Activated CD4-positive, alpha-beta T cell treated with anti-CD3 and anti-CD28 coated beads, Interleukin-10, Interleukin-2, amounts not matched to agents 100 ng/mL and 50 ng/mL, durations not matched to agents 16 hours and 8 hours (primary cell): ENCODE data around the gene LRRC8D.
A peak's percentile ranks its signal among the peaks of the same experiment; 100 is the strongest.

Source experiments
- DNase-seq: peaks from one replicate; pipeline ENCODE4 v3.0.0-alpha.2; 2020

The LRRC8D gene

GRCh38 chr1:89942825-89943658, 122.2 kb downstream of the LRRC8D start:
- DNase-seq, result no peak

DNA sequence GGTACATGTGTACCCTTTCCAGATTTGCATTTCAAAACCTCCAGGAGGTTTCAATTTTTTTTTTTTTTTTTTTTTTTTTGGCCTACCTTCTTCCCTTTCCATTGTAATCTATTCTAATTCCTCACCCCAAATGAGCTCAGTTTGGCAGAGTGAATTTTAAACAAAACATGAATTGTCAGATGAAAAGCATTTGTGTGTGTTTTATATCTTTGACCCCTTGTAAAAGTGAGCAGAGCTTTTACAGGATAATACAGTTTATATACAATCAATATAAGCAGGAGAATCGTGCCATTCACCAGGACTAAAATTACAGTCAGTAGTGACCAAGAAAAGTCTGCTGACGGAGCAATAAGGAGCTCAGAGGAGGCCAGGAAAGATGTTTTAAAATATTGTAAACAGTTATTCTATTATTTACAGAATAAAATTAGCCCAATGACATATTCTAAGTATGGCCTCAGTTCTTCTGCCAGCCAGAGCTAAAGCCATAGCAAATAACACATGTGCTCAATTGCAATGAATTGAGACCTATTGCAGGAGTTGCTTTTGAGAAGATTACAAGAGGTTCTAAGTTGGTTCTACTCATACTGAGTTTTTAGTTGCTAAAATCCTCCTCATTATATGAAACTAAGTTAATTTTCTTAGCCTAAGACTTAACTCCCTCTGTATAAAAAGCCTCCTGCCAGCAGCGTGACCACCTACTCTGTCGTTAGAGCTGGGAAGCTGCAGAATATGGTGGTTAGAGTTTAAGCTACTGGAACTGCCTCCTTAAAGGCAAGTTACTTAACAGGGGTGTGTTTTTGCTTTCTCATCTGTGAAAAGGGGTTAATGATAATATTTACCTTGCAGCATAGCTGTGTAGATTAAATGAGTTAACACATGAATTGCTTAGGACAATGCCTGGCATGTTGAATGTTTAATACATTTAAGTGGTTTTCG, 123.3 kb downstream of the LRRC8D start:
- no peak for DNase-seq

GRCh38 chr1:89945852-89946476, 125.1 kb downstream of the LRRC8D start:
- DNase-seq, result peak; percentile 79

DNA sequence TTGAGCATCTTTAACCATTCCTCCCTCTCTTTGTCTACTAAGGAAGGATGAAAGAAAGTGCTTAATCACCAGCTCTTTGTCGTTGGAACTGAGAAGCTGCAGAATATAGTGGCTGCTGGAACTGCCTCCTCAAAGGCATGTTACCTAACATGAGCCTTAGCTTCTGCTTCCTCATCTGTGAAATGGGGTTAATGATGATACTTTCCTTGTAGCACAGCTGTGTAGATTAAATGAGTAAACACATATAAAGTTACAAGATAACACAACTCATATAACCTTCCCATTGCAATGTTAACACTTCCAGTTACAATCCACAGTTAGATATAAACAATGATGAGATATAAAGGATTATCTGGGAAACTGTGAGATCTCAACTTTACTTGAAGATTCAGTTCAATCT, 125.7 kb downstream of the LRRC8D start:
- no peak for DNase-seq

DNA sequence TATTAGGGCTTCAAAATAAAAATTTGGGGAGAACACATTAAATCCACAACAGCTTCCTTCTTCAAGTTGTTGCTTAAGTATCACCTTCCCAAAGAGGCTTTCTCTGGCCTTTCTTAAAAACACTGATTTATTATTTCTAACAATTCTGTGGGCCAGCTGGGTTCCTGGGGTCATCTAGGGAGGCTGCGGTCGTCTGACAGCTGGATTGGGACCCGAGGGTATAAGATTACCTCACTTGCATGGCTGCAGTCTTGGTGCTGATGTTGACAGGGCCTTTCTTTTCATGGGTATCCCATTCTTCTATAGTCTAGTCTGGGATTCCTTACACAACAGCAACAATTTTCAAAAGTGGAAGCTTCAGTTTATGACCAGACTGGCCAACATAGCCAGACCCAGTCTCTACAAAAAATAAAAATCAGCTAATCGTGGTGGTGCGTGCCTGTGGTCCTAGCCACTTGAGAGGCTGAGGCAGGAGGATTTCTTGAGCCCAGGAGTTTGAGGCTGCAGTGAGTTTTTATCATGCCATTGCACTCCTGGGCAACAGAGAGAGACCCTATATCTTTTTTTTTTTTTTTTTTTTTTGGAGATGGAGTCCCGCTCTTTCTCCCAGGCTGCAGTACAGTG, 128.0 kb downstream of the LRRC8D start:
- DNase-seq, result no peak

DNA sequence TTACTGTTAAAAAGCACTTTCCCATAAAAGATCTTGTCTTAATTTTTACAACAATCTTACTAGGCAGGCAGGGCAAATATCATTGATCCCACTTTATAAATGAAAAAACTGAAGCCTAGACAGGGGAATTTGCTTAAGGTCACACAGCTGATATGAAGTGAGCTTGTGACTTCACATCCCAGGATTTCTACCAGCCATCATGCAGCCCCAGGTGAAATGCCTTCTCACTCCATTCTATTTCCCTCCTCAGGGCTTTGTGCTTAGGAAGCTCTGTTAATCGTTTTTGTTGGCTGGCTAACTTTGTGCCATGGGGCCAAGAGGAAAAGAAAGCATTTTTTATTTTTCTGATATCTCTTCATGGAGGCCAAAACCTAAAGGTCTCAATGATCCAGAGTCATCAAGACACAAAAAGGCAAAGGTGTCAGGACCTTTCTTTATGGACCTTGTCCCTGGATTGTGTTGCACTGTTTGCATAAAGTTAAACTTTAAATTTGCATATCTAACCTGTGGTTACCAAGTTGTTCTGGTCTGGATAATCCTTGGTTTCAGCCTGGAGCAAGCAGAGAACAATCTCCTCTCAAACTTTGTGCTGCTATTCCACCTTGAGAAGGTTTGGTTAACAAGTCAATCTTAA, 129.3 kb downstream of the LRRC8D start:
- DNase-seq, result no peak

GRCh38 chr1:89950703-89951102, 129.9 kb downstream of the LRRC8D start:
- DNase-seq, result no peak

GRCh38 chr1:89951766-89952604, 131.2 kb downstream of the LRRC8D start:
- no peak for DNase-seq

GRCh38 chr1:89952605-89953130, 131.8 kb downstream of the LRRC8D start:
- DNase-seq, result peak; percentile 16

GRCh38 chr1:89953131-89953626, 132.3 kb downstream of the LRRC8D start:
- DNase-seq, result peak; percentile 61

DNA sequence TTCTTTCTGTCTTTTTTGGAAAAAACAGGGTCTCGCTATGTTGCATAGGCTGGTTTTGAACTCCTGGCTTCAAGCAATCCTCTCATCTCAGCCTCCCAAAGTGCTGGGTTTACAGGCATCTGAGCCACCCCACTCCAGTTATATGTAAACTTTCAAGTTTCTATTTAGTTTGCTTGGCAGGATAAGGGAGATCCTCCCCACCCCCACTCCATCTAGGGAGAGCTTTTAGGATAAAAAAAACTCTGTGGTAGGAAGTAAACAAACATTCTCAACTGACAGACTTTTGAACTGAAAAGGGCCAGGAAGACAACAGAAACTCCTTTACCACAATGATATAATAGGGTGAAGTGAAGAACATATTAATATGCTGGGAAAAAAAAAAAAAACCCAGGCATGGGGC, 133.1 kb downstream of the LRRC8D start:
- DNase-seq, result no peak

GRCh38 chr1:89954401-89954800, 133.6 kb downstream of the LRRC8D start:
- DNase-seq, result no peak

- no peak for DNase-seq
These were observed 134.7 kb downstream of the LRRC8D start for GRCh38 chr1:89955311-89956205.

- DNase-seq, result peak; percentile 23
These were observed 136.3 kb downstream of the LRRC8D start for GRCh38 chr1:89957107-89957506.

DNA sequence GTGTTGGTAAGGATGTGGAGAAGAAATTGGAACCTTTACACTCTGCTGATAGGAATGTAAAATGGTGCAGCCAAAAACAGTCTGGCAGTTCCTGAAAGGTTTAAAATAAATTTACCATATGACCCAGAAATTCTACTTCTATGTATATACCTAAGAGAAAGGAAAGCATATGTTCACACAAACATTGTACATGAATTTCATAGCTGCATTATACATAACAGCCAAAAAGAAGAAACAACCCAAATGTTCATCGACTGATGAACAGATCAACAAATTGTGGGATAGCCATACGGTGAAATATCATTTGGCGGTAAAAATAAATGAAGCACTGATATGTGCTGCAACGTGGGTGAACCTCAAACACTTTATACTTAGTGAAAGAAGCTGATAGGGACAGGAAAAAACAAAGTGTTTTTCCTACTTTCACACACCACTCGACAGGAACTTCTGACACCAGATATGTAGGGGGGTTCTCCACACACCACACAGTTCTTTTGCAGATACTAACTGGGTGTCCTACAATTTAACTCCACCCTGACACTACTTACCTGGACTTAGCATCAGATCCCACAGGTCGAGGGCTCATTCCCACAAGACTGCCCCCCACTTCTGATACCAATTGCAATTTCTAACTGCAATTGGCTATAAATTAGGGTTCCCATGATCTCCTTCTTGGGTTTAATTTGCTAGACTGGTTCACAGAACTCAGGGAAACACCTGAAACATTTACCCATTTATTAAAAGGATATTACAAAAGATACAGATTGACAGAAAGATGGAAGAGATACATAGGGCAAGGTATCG, 138.2 kb downstream of the LRRC8D start:
- no peak for DNase-seq

- no peak for DNase-seq
These were observed 138.9 kb downstream of the LRRC8D start for GRCh38 chr1:89959719-89960118.

DNA sequence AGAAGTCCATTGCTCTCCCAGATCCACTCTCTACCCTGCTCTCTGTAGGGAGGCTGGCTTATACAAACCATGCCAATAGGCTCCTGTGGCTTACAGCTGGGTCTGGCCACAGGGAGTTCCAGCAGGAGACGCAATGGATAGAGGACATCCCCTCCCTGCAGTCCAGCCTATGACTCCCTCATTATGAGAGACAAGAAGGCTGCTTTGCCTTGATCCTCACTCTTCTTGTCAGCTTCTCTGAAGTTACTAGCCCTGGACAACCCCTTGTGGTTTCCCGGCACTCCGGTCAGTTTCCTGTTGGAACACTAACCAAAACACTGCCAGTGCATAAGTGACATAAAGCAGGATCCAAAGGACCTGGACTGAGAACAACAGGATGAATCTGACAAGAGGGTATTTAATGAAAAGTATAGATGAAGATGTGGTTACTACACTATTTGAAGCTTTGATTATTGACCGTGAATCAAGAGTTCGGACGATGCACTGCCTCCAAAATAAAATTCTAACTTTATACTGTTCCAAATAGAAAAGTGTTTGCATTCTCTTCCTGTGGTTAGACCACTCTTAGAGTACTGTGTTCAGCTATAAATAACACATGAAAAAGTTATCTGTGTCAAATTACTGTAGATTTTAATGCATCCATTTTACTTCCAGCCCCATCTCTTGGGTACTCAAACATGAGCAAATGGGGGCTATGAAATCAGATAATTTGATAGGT, 141.4 kb downstream of the LRRC8D start:
- no peak for DNase-seq

DNA sequence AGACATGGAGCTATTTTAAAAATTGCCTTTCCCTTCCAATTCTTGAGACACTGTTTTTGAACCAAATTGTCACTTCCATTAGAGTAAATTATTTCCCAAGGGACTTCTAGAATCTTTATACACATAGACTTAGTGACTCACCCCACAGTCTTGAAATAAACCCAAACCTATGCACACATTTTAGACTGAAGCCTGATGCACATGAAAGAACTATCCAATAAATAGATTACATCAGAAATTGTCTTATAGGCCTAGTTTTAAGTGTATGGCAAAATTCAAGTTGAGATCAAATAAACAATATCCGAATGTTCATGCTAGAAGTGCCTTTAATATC, 141.9 kb downstream of the LRRC8D start:
- no peak for DNase-seq
